Esophagus muscularis mucosa (tissue), 4 donors: ENCODE measurements around the gene ROBO1. TPM values are rescaled to one million over a fixed set of nuclear protein-coding genes. Genes with fewer than 3 reads are reported as not detected.

Experiments
- DNase-seq: peaks from one replicate; pipeline ENCODE4 v3.0.0-alpha.2; 2017; ENCODE audit errors: extremely low spot score
- H3K27ac ChIP-seq, 4 donors: fragments of 200-600 bp; sonication (generic); replicated peaks in 1 of 4; 1 replicate in 3 of 4; 2 replicates in 1 of 4; pipeline ENCODE4 v1.5.1; 2016 to 2019; ENCODE audit warnings: mild to moderate bottlenecking in 1 of 4
- H3K27me3 ChIP-seq, 4 donors: fragments of 200-600 bp; sonication (generic); one replicate each; pipeline versions ENCODE4 v1.5.1 to v1.6.0; 2016 to 2019
- H3K36me3 ChIP-seq, 4 donors: fragments of 200-600 bp; sonication (generic); one replicate each; pipeline ENCODE4 v1.5.1; 2016 to 2019
- H3K4me1 ChIP-seq, 4 donors: fragments of 200-600 bp; sonication (generic); one replicate each; pipeline ENCODE4 v1.5.1; 2016 to 2019
- H3K4me3 ChIP-seq, 4 donors: fragments of 200-600 bp; sonication (generic); 1 replicate in 2 of 4; 2 replicates in 2 of 4; pipeline ENCODE4 v1.5.1; 2016 to 2019; ENCODE audit warnings: mild to moderate bottlenecking in 4 of 4, moderate library complexity in 1 of 4
- H3K9me3 ChIP-seq, 4 donors: fragments of 200-600 bp; sonication (generic); 1 replicate in 3 of 4; 2 replicates in 1 of 4; pipeline ENCODE4 v1.5.1; 2016 to 2019
- CTCF ChIP-seq, 3 experiments: fragments of 200-600 bp in 2 of 3; fragments of 450-650 bp in 1 of 3; sonication (generic) in 2 of 3; IDR thresholded peaks; one replicate each; pipeline ENCODE4 v1.5.1; 2017 to 2019; ENCODE audit warnings: antibody characterized with exemption in 3 of 3, mild to moderate bottlenecking in 2 of 3, moderate library complexity in 1 of 3
- EP300 ChIP-seq: sonication (generic); formaldehyde crosslinking; IDR thresholded peaks from one replicate; pipeline ENCODE4 v1.6.1; 2017; ENCODE audit warnings: antibody characterized with exemption
- POLR2A ChIP-seq: fragments of 450-650 bp; IDR thresholded peaks from one replicate; pipeline ENCODE4 v1.6.1; 2017; ENCODE audit warnings: antibody characterized with exemption, moderate library complexity, mild to moderate bottlenecking, low read depth
- POLR2AphosphoS5 ChIP-seq, 2 donors: sonication (generic); formaldehyde crosslinking; IDR thresholded peaks; one replicate each; pipeline ENCODE4 v1.6.1; 2017; ENCODE audit warnings: antibody characterized with exemption in 2 of 2
- WGBS: methylation state at CpG from one replicate; pipeline ENCODE4 v1.1.5; 2018; 5-methylcytosine and 5-hydroxymethylcytosine counted together
- intact Hi-C: fragments of 100-400 bp; cut with DNase I; formaldehyde crosslinking; loops from one replicate; pipeline ENCODE4 v1.15.1; 2023
- total RNA-seq, 4 donors: library from RNA; depleted of rRNA; stranded (reverse); fragments of >200 nt; gene quantifications; one replicate each; pipeline versions ENCODE4 v1.1.0 to v1.2.1, GENCODE V29; 2016

The ROBO1 gene
- total RNA-seq, 4 donors from 2014 or later: 9.6 to 14.2 (median 12.6) TPM

- Histone ChIP-seq H3K27ac (no peak overlapping the region), H3K4me1 (no peaks in the 10 kb centered on the region), H3K4me3 (no peak overlapping the region), H3K9me3 (peaks cover 0 to 16% (median 8%) of the 10 kb centered on the region in 4 donors), H3K27me3 (no peaks in the 10 kb centered on the region), H3K36me3 (no peaks in the 10 kb centered on the region)
- TF ChIP-seq POLR2AphosphoS5 (IDR thresholded peaks at IDR 0.05) (no peak), EP300 (no peak), POLR2A (no peak), CTCF (IDR thresholded peaks at IDR 0.05) (peak in 2 of 3 experiments; percentile 22 to 30)
- DNase-seq: no peak
- intact Hi-C loops: no loop called here
These were observed 779.5 kb downstream of the ROBO1 start for GRCh38 chr3:78988324-78988723.

- Histone ChIP-seq H3K4me1 (no peaks in the 10 kb centered on the region), H3K27me3 (no peaks in the 10 kb centered on the region), H3K36me3 (no peaks in the 10 kb centered on the region), H3K27ac (no peak overlapping the region), H3K4me3 (no peak overlapping the region), H3K9me3 (peaks cover 0 to 7% (median 3%) of the 10 kb centered on the region in 4 donors)
- no peak for DNase-seq
- 61% methylated on average over 5 of the region's 5 CpGs for WGBS
- no peak for TF ChIP-seq CTCF (IDR thresholded peaks at IDR 0.05)
- intact Hi-C loops: no loop called here
These were observed 781.2 kb downstream of the ROBO1 start for GRCh38 chr3:78986416-78987101.

GRCh38 chr3:78985981-78986380, 781.8 kb downstream of the ROBO1 start:
- DNase-seq: no peak
- peaks cover 0 to under 1% (median 0%) of the 10 kb centered on the region in 4 donors for H3K9me3 ChIP-seq
- no peak overlapping the region for H3K4me3 ChIP-seq
- no peaks in the 10 kb centered on the region for H3K36me3 ChIP-seq
- no peaks in the 10 kb centered on the region for H3K4me1 ChIP-seq
- no peaks in the 10 kb centered on the region for H3K27me3 ChIP-seq
- intact Hi-C loops: no loop called here
- no peak overlapping the region for H3K27ac ChIP-seq
- 78% methylated on average over 2 of the region's 2 CpGs for WGBS
- TF ChIP-seq POLR2AphosphoS5 (IDR thresholded peaks at IDR 0.05): no peak
- TF ChIP-seq CTCF (IDR thresholded peaks at IDR 0.05): no peak
- no peak for TF ChIP-seq POLR2A
- TF ChIP-seq EP300: no peak

GRCh38 chr3:78979028-78979427, 788.8 kb downstream of the ROBO1 start:
- H3K27ac ChIP-seq: no peak overlapping the region
- H3K36me3 ChIP-seq: no peaks in the 10 kb centered on the region
- H3K27me3 ChIP-seq: no peaks in the 10 kb centered on the region
- DNase-seq: no peak
- H3K4me1 ChIP-seq: no peaks in the 10 kb centered on the region
- no peak for TF ChIP-seq CTCF (IDR thresholded peaks at IDR 0.05)
- no peak for TF ChIP-seq POLR2A
- no peak for TF ChIP-seq EP300
- no peak for TF ChIP-seq POLR2AphosphoS5 (IDR thresholded peaks at IDR 0.05)
- H3K4me3 ChIP-seq: no peak overlapping the region
- no peaks in the 10 kb centered on the region for H3K9me3 ChIP-seq
- WGBS: 77% methylated on average over 4 of the region's 4 CpGs
- intact Hi-C loops: no loop called here

- no peak for DNase-seq
- no peaks in the 10 kb centered on the region for H3K27me3 ChIP-seq
- H3K27ac ChIP-seq: no peak overlapping the region
- H3K9me3 ChIP-seq: no peaks in the 10 kb centered on the region
- no peak for TF ChIP-seq POLR2AphosphoS5 (IDR thresholded peaks at IDR 0.05)
- TF ChIP-seq CTCF (IDR thresholded peaks at IDR 0.05): peak in 1 of 3 experiments; percentile 31
- no peak for TF ChIP-seq POLR2A
- TF ChIP-seq EP300: no peak
- H3K4me1 ChIP-seq: peaks cover 0 to under 1% (median 0%) of the 10 kb centered on the region in 4 donors
- H3K4me3 ChIP-seq: no peak overlapping the region
- no peaks in the 10 kb centered on the region for H3K36me3 ChIP-seq
- intact Hi-C loops: no loop called here
These were observed 789.8 kb downstream of the ROBO1 start for GRCh38 chr3:78978037-78978436.
